Transverse colon (tissue), 4 donors: ENCODE measurements around the gene OGG1.

Experiments
- POLR2A ChIP-seq: fragments of 450-650 bp; IDR thresholded peaks from one replicate; pipeline ENCODE4 v1.6.1; 2016; ENCODE audit warnings: antibody characterized with exemption, mild to moderate bottlenecking, moderate library complexity
- POLR2AphosphoS5 ChIP-seq, 3 donors: sonication (generic); formaldehyde crosslinking; IDR thresholded peaks; one replicate each; pipeline ENCODE4 v1.6.1; 2016; ENCODE audit warnings: antibody characterized with exemption in 3 of 3
- TF ChIP-seq, protein P1 (sequence below), 5 experiments: fragments of 200-600 bp in 3 of 5; fragments of 450-650 bp in 2 of 5; sonication (generic) in 3 of 5; IDR thresholded peaks; 1 replicate in 2 of 5; 2 replicates in 3 of 5; pipeline ENCODE4 v1.5.1; 2016 to 2017; ENCODE audit warnings: antibody characterized with exemption in 5 of 5, inconsistent platforms in 3 of 5, mild to moderate bottlenecking in 2 of 5, moderate library complexity in 1 of 5

DNA sequence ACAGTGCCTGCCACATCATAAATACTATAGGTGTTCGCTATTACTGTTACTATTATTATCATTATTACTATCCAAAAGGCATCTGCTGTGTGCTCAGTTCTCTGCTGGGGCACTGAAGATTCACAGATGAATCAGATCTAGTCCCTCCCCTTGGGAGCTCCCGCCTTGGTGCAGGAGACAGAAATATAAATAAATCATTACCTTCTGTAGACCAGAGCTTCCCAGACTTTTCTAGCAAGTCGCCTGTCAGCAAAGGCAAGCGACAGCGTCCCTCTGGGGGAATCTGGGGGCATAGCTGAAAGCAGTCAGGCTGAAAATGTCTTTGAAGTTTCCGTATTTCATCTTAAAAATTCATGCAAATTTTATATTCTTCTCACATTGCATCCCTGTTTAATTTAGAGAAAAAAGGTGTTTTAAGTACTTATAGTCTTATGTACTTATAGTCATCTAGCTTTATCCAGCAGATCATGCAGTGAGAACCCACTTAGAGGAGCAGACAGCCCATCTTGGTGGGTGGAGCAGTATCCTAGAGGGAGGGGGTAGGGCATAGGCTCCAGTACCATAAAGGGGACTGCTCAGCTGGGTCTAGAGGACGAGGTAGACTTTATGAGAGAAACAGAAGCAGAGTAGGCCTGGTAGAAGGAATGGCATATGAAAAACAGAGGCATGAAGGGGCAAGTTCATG lies 28.6 kb upstream of the OGG1 start:
- TF ChIP-seq POLR2A = no peak
- TF ChIP-seq, protein P1, sequence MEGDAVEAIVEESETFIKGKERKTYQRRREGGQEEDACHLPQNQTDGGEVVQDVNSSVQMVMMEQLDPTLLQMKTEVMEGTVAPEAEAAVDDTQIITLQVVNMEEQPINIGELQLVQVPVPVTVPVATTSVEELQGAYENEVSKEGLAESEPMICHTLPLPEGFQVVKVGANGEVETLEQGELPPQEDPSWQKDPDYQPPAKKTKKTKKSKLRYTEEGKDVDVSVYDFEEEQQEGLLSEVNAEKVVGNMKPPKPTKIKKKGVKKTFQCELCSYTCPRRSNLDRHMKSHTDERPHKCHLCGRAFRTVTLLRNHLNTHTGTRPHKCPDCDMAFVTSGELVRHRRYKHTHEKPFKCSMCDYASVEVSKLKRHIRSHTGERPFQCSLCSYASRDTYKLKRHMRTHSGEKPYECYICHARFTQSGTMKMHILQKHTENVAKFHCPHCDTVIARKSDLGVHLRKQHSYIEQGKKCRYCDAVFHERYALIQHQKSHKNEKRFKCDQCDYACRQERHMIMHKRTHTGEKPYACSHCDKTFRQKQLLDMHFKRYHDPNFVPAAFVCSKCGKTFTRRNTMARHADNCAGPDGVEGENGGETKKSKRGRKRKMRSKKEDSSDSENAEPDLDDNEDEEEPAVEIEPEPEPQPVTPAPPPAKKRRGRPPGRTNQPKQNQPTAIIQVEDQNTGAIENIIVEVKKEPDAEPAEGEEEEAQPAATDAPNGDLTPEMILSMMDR (IDR thresholded peaks at IDR 0.05) = no peak
- TF ChIP-seq POLR2AphosphoS5 (IDR thresholded peaks at IDR 0.05) = no peak
